ENCODE results near the gene MYO19.

DNA sequence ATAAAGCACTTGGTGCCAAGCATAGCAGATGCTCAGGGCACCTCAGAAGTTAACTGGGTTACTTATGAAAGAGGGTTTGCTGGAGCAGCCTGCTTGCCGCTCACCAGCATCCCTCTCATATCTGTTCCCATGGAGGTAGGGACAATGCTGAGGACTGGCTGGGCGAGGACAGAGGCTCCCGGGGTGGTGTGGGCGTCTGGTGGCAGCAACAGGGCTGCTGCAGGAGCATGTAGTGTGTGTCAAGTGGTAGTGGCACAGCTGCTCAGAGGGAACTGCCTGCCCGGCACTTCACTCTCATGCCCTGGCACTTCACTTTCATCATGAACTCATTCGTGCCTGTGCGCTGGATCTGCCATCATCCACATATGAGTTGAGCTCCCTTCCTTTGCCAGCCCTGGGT, 75.1 kb downstream of the MYO19 start:
- TF ChIP-seq EP300 (IDR thresholded peaks at IDR 0.05), result no peak
- TF ChIP-seq, protein P1, sequence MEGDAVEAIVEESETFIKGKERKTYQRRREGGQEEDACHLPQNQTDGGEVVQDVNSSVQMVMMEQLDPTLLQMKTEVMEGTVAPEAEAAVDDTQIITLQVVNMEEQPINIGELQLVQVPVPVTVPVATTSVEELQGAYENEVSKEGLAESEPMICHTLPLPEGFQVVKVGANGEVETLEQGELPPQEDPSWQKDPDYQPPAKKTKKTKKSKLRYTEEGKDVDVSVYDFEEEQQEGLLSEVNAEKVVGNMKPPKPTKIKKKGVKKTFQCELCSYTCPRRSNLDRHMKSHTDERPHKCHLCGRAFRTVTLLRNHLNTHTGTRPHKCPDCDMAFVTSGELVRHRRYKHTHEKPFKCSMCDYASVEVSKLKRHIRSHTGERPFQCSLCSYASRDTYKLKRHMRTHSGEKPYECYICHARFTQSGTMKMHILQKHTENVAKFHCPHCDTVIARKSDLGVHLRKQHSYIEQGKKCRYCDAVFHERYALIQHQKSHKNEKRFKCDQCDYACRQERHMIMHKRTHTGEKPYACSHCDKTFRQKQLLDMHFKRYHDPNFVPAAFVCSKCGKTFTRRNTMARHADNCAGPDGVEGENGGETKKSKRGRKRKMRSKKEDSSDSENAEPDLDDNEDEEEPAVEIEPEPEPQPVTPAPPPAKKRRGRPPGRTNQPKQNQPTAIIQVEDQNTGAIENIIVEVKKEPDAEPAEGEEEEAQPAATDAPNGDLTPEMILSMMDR (IDR thresholded peaks at IDR 0.05), result no peak

All from ovary (tissue), 3 donors.